ENCODE results near the gene FER. TPM values are rescaled to one million over a fixed set of nuclear protein-coding genes. Genes with fewer than 3 reads are reported as not detected.

FER gene
- total and polyA plus RNA-seq, 10 of the 15 experiments (the other 5 are each of a cell fraction or from before 2014, with no cell fraction given) = 4.4 to 19.1 (median 9.6) TPM

- BruUV-seq (replicated peaks) = no TSS peak
- Histone ChIP-seq H3K4me1 (ENCODE audit: control insufficient read depth, insufficient read depth, low read length) (no peaks in the 10 kb centered on the region), H3K9ac (ENCODE audit: control insufficient read depth, insufficient read depth, low read length) (no peak overlapping the region), H4K20me1 (ENCODE audit: control insufficient read depth, insufficient read depth) (no peaks in the 10 kb centered on the region), H2AFZ (ENCODE audit: control insufficient read depth, low read depth, low read length) (no peak overlapping the region), H3K4me2 (ENCODE audit: control insufficient read depth, insufficient read depth) (no peak overlapping the region), H3K27ac (ENCODE audit: control insufficient read depth, insufficient read depth) (no peak overlapping the region), H3K36me3 (ENCODE audit: control insufficient read depth in 2 of 2, insufficient read depth in 2 of 2, low read length in 1 of 2) (no peaks in the 10 kb centered on the region), H3K4me3 (no peak overlapping the region), H3K27me3 (replicated peaks in 1 of 2; ENCODE audit: control insufficient read depth in 2 of 2, insufficient read depth in 2 of 2, low read length in 1 of 2) (no peaks in the 10 kb centered on the region), H3K79me2 (ENCODE audit: control insufficient read depth, insufficient read depth, low read length) (no peaks in the 10 kb centered on the region), H3K9me3 (replicated peaks; ENCODE audit: control insufficient read depth, insufficient read depth, low read length) (no peaks in the 10 kb centered on the region)
- ChIA-PET RAD21 (ENCODE audit: unreplicated experiment) (no interaction called here), CTCF (no interaction called here), SMC1A (ENCODE audit: uncharacterized antibody, unreplicated experiment) (no interaction called here), POLR2A (interaction anchor here (0.6 kb wide), 2 partner anchors 199 to 368 kb away, joined by 3 to 4 read pairs; no protein-coding TSS in a partner anchor)
- FAIRE-seq (no peak), DNase-seq (ENCODE audit: low read depth, low spot score) (no peak), ATAC-seq (no peak)
- in situ Hi-C loops (cut with MboI) (no loop called here), intact Hi-C loops (cut with micrococcal nuclease; ENCODE audit: unreplicated experiment) (no loop called here)
- WGBS (ENCODE audit: insufficient coverage, insufficient replicate concordance, low lambda C conversion rate, missing lambda C conversion rate) = 98% methylated on average over 2 of the region's 2 CpGs
- no peak for TF ChIP-seq TCF3 (IDR thresholded peaks at IDR 0.05; ENCODE audit: borderline replicate concordance, insufficient read depth, low read depth, low read length)
- no peak for TF ChIP-seq NBN (IDR thresholded peaks at IDR 0.05)
- TF ChIP-seq NFYB (IDR thresholded peaks at IDR 0.05; ENCODE audit: insufficient read depth, low read depth, low read length) = no peak
- TF ChIP-seq KDM1A (IDR thresholded peaks at IDR 0.05; ENCODE audit: borderline replicate concordance) = no peak
- TF ChIP-seq CEBPZ (IDR thresholded peaks at IDR 0.05; ENCODE audit: low read depth, low read length) = no peak
- no peak for TF ChIP-seq TARDBP (IDR thresholded peaks at IDR 0.05; ENCODE audit: borderline replicate concordance)
- no peak for TF ChIP-seq LARP7 (IDR thresholded peaks at IDR 0.05)
- no peak for TF ChIP-seq ZSCAN29 (IDR thresholded peaks at IDR 0.05)
- TF ChIP-seq, protein P1, sequence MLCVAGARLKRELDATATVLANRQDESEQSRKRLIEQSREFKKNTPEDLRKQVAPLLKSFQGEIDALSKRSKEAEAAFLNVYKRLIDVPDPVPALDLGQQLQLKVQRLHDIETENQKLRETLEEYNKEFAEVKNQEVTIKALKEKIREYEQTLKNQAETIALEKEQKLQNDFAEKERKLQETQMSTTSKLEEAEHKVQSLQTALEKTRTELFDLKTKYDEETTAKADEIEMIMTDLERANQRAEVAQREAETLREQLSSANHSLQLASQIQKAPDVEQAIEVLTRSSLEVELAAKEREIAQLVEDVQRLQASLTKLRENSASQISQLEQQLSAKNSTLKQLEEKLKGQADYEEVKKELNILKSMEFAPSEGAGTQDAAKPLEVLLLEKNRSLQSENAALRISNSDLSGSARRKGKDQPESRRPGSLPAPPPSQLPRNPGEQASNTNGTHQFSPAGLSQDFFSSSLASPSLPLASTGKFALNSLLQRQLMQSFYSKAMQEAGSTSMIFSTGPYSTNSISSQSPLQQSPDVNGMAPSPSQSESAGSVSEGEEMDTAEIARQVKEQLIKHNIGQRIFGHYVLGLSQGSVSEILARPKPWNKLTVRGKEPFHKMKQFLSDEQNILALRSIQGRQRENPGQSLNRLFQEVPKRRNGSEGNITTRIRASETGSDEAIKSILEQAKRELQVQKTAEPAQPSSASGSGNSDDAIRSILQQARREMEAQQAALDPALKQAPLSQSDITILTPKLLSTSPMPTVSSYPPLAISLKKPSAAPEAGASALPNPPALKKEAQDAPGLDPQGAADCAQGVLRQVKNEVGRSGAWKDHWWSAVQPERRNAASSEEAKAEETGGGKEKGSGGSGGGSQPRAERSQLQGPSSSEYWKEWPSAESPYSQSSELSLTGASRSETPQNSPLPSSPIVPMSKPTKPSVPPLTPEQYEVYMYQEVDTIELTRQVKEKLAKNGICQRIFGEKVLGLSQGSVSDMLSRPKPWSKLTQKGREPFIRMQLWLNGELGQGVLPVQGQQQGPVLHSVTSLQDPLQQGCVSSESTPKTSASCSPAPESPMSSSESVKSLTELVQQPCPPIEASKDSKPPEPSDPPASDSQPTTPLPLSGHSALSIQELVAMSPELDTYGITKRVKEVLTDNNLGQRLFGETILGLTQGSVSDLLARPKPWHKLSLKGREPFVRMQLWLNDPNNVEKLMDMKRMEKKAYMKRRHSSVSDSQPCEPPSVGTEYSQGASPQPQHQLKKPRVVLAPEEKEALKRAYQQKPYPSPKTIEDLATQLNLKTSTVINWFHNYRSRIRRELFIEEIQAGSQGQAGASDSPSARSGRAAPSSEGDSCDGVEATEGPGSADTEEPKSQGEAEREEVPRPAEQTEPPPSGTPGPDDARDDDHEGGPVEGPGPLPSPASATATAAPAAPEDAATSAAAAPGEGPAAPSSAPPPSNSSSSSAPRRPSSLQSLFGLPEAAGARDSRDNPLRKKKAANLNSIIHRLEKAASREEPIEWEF (IDR thresholded peaks at IDR 0.05; ENCODE audit: insufficient replicate concordance, low read depth, low read length) = no peak
- no peak for TF ChIP-seq NRF1 (conservative IDR thresholded peaks at IDR 0.05; ENCODE audit: low read depth, low read length)
- TF ChIP-seq BHLHE40 (IDR thresholded peaks at IDR 0.05; ENCODE audit: borderline replicate concordance in 1 of 2, low read depth in 2 of 2, low read length in 1 of 2) = no peak
- no peak for TF ChIP-seq ELK1 (IDR thresholded peaks at IDR 0.05; ENCODE audit: low read depth, low read length)
- TF ChIP-seq NR2F1 (conservative IDR thresholded peaks at IDR 0.05) = no peak
- no peak for TF ChIP-seq RELA (IDR thresholded peaks at IDR 0.05; ENCODE audit: borderline replicate concordance, partially characterized antibody)
- TF ChIP-seq PAX8 (IDR thresholded peaks at IDR 0.05) = no peak
- TF ChIP-seq SUPT20H (IDR thresholded peaks at IDR 0.05; ENCODE audit: borderline replicate concordance, control insufficient read depth, low read depth, low read length) = no peak
These were observed 389.2 kb downstream of the FER start for GRCh38 chr5:109136906-109137305.
